Immature natural killer cell (primary cell): ENCODE results near the gene KLHL17. TPM values are rescaled to one million over a fixed set of nuclear protein-coding genes. Genes with fewer than 3 reads are reported as not detected.

Experiments
- DNase-seq, 3 donors: peaks; one replicate each; pipeline ENCODE4 v3.0.0; 2022; ENCODE audit warnings: mixed read lengths in 1 of 3
- H3K27ac Mint-ChIP-seq, 6 donors: one replicate each; pipeline ENCODE4 v1.8.0; 2020; ENCODE audit warnings: mixed read lengths in 6 of 6, mild to moderate bottlenecking in 5 of 6, inconsistent platforms in 4 of 6, moderate library complexity in 3 of 6
- H3K27me3 Mint-ChIP-seq, 3 donors: one replicate each; pipeline ENCODE4 v1.8.0; 2020 to 2021; ENCODE audit warnings: low read depth in 3 of 3, mild to moderate bottlenecking in 3 of 3, mixed read lengths in 3 of 3, moderate library complexity in 3 of 3, inconsistent platforms in 1 of 3
- H3K36me3 Mint-ChIP-seq, 3 donors: one replicate each; pipeline ENCODE4 v1.8.0; 2020; ENCODE audit warnings: mixed read lengths in 3 of 3, inconsistent platforms in 2 of 3, mild to moderate bottlenecking in 2 of 3
- H3K4me1 Mint-ChIP-seq, 2 donors: one replicate each; pipeline ENCODE4 v1.8.0; 2020; ENCODE audit warnings: inconsistent platforms in 2 of 2, mild to moderate bottlenecking in 2 of 2, mixed read lengths in 2 of 2, moderate library complexity in 1 of 2
- H3K4me3 Mint-ChIP-seq, 5 donors: one replicate each; pipeline ENCODE4 v1.8.0; 2020; ENCODE audit warnings: mild to moderate bottlenecking in 5 of 5, mixed read lengths in 5 of 5, inconsistent platforms in 3 of 5, moderate library complexity in 3 of 5
- H3K9me3 Mint-ChIP-seq, 6 donors: one replicate each; pipeline ENCODE4 v1.8.0; 2020; ENCODE audit warnings: mild to moderate bottlenecking in 6 of 6, mixed read lengths in 6 of 6, inconsistent platforms in 4 of 6, moderate library complexity in 3 of 6
- polyA plus RNA-seq, 3 donors: library from polyadenylated mRNA; unstranded; fragments of 300-500 nt; fragmentation: Illumina TruSeq; gene quantifications; one replicate each; pipeline ENCODE4 v1.2.3, GENCODE V29; 2021

Gene KLHL17
- 1 to 10 TPM in 2 of 3 donors, not detected in 1; 1.8 to 2.2 TPM for polyA plus RNA-seq

GRCh38 chr1:960363-961131 is at the start of gene KLHL17:
TSS of gene KLHL17 (plus strand) at chr1:960584. CDS start at chr1:960694, 110 bp downstream.
- H3K27ac Mint-ChIP-seq = peak within 1 kb of the TSS in 3 of 6 donors; percentile 69 to 80 (median 78)
- no peaks in the 10 kb centered on the region for H3K9me3 Mint-ChIP-seq
- H3K4me3 Mint-ChIP-seq = peak within 1 kb of the TSS; percentile 74 to 95 (median 91)
- peaks cover 0 to 3% (median under 1%) of the 10 kb centered on the region in 3 donors for H3K36me3 Mint-ChIP-seq
- DNase-seq = peak; percentile 69 to 71 (median 71)
- peaks cover 23 to 25% of the 10 kb centered on the region in 2 donors for H3K4me1 Mint-ChIP-seq
- H3K27me3 Mint-ChIP-seq = peaks cover 4 to 12% (median 6%) of the 10 kb centered on the region in 3 donors

- Mint-ChIP-seq H3K9me3 (no peaks in the 10 kb centered on the region), H3K4me3 (no peak overlapping the region), H3K27ac (no peak overlapping the region), H3K27me3 (peaks cover 2 to 7% (median 5%) of the 10 kb centered on the region in 3 donors), H3K4me1 (no peaks in the 10 kb centered on the region), H3K36me3 (no peaks in the 10 kb centered on the region)
- DNase-seq = no peak
Measured at GRCh38 chr1:910881-911721, 49.3 kb upstream of the KLHL17 start.

GRCh38 chr1:911875-912739 is 48.3 kb upstream of the KLHL17 start:
- no peak for DNase-seq
- Mint-ChIP-seq H3K27me3 (peaks cover 2 to 7% (median 4%) of the 10 kb centered on the region in 3 donors), H3K9me3 (no peaks in the 10 kb centered on the region), H3K4me1 (no peaks in the 10 kb centered on the region), H3K36me3 (no peaks in the 10 kb centered on the region), H3K27ac (no peak overlapping the region), H3K4me3 (no peak overlapping the region)

- Mint-ChIP-seq H3K27me3 (peaks cover 5 to 7% (median 5%) of the 10 kb centered on the region in 3 donors), H3K4me1 (no peaks in the 10 kb centered on the region), H3K4me3 (no peak overlapping the region), H3K36me3 (no peaks in the 10 kb centered on the region), H3K9me3 (no peaks in the 10 kb centered on the region), H3K27ac (no peak overlapping the region)
- DNase-seq = no peak
Measured at GRCh38 chr1:912740-913301, 47.6 kb upstream of the KLHL17 start.

GRCh38 chr1:913491-914130 is 46.8 kb upstream of the KLHL17 start:
- H3K9me3 Mint-ChIP-seq = no peaks in the 10 kb centered on the region
- H3K27ac Mint-ChIP-seq = no peak overlapping the region
- H3K4me3 Mint-ChIP-seq = no peak overlapping the region
- no peaks in the 10 kb centered on the region for H3K36me3 Mint-ChIP-seq
- H3K27me3 Mint-ChIP-seq = peaks cover 5 to 7% (median 5%) of the 10 kb centered on the region in 3 donors
- no peak for DNase-seq
- H3K4me1 Mint-ChIP-seq = no peaks in the 10 kb centered on the region

- DNase-seq = no peak
- Mint-ChIP-seq H3K9me3 (no peaks in the 10 kb centered on the region), H3K27me3 (peaks cover 5 to 7% (median 5%) of the 10 kb centered on the region in 3 donors), H3K4me3 (no peak overlapping the region), H3K4me1 (no peaks in the 10 kb centered on the region), H3K27ac (no peak overlapping the region), H3K36me3 (no peaks in the 10 kb centered on the region)
Measured at GRCh38 chr1:914131-914890, 46.1 kb upstream of the KLHL17 start.

GRCh38 chr1:914891-915280 is 45.5 kb upstream of the KLHL17 start:
- DNase-seq = no peak
- H3K27me3 Mint-ChIP-seq = peaks cover 5 to 7% (median 5%) of the 10 kb centered on the region in 3 donors
- no peak overlapping the region for H3K27ac Mint-ChIP-seq

GRCh38 chr1:915295-916172 is 44.9 kb upstream of the KLHL17 start:
- no peak overlapping the region for H3K4me3 Mint-ChIP-seq
- peaks cover 5 to 7% (median 5%) of the 10 kb centered on the region in 3 donors for H3K27me3 Mint-ChIP-seq
- no peaks in the 10 kb centered on the region for H3K9me3 Mint-ChIP-seq
- H3K27ac Mint-ChIP-seq = no peak overlapping the region
- no peak for DNase-seq
- H3K36me3 Mint-ChIP-seq = no peaks in the 10 kb centered on the region
- H3K4me1 Mint-ChIP-seq = peaks cover 0 to under 1% of the 10 kb centered on the region in 2 donors

More at GRCh38 chr1:914891-915280, 45.5 kb upstream of the KLHL17 start:
- H3K36me3 Mint-ChIP-seq = no peaks in the 10 kb centered on the region
- H3K4me1 Mint-ChIP-seq = no peaks in the 10 kb centered on the region
- no peaks in the 10 kb centered on the region for H3K9me3 Mint-ChIP-seq
- H3K4me3 Mint-ChIP-seq = no peak overlapping the region

- H3K36me3 Mint-ChIP-seq = no peaks in the 10 kb centered on the region
- no peak for DNase-seq
- peaks cover 3 to 7% (median 5%) of the 10 kb centered on the region in 3 donors for H3K27me3 Mint-ChIP-seq
- H3K4me3 Mint-ChIP-seq = no peak overlapping the region
- no peaks in the 10 kb centered on the region for H3K9me3 Mint-ChIP-seq
- H3K4me1 Mint-ChIP-seq = peaks cover 0 to 5% of the 10 kb centered on the region in 2 donors
- H3K27ac Mint-ChIP-seq = no peak overlapping the region
Measured at GRCh38 chr1:916173-917075, 44.0 kb upstream of the KLHL17 start.

GRCh38 chr1:917076-917459 is 43.3 kb upstream of the KLHL17 start:
- peaks cover 0 to 7% of the 10 kb centered on the region in 2 donors for H3K4me1 Mint-ChIP-seq
- no peak overlapping the region for H3K27ac Mint-ChIP-seq
- H3K36me3 Mint-ChIP-seq = no peaks in the 10 kb centered on the region
- DNase-seq = no peak
- no peaks in the 10 kb centered on the region for H3K9me3 Mint-ChIP-seq
- no peak overlapping the region for H3K4me3 Mint-ChIP-seq
- H3K27me3 Mint-ChIP-seq = peaks cover 4 to 8% (median 7%) of the 10 kb centered on the region in 3 donors
